ENCODE measurements around the gene OMP. TPM values are rescaled to one million over a fixed set of nuclear protein-coding genes. Genes with fewer than 3 reads are reported as not detected.

OMP gene
- total RNA-seq, 1 donor from 2014 or later: 1.3 TPM

DNA sequence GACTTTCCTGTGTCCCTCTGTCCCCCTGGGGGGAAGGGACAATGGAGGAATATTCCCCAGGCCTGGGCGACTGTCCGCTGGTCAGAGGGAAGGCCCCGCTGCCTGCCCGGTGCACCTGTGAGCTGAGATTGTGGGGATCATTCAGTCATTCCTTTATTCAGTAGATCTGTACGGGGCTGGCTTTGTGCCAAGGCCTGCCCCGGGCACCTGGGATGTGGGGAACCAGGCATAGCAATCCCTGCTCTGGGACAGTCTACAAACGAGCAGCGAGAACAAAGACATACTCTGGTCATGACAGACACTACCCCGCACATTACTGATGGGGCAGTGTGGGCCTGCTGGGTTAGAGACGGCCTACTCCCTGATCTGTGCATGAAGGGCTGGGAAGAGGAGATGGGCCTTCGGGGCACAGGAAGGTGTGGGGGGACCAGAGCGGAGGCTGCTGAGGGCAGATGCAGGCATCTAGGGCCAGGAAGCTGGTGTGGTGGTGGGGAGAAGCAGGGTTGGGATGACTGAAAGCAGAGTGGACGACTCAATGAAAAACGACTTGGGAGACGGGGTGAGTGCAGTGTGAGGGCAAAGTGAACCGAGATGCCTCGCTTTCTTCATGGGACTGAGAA lies 23.6 kb downstream of the OMP start:
- Histone ChIP-seq H3K4me3 (ENCODE audit: insufficient read depth, low read depth, low read length) (no peak overlapping the region), H3K27ac (ENCODE audit: low read depth, low read length) (no peak overlapping the region), H3K27me3 (ENCODE audit: insufficient read depth, low read length) (no peaks in the 10 kb centered on the region), H2AFZ (ENCODE audit: low read depth, low read length) (no peak overlapping the region), H3K36me3 (ENCODE audit: insufficient read depth, low read length) (no peaks in the 10 kb centered on the region), H3K9ac (ENCODE audit: low read length) (no peak overlapping the region), H3K9me3 (ENCODE audit: insufficient read depth, low read depth, low read length) (no peaks in the 10 kb centered on the region), H4K20me1 (ENCODE audit: insufficient read depth, low read length) (no peaks in the 10 kb centered on the region), H3K4me1 (ENCODE audit: insufficient read depth, low read length) (peaks cover 14% of the 10 kb centered on the region), H3K4me2 (ENCODE audit: low read length) (no peak overlapping the region), H3K79me2 (ENCODE audit: insufficient read depth, low read length) (no peaks in the 10 kb centered on the region)
- FAIRE-seq (no peak), DNase-seq (ENCODE audit: low read depth) (no peak)
- peaks cover 17% of the 10 kb centered on the region for H3K27me3 Mint-ChIP-seq (ENCODE audit: low read depth, unreplicated experiment)
- H3K4me1 Mint-ChIP-seq (ENCODE audit: low read depth, unreplicated experiment): no peaks in the 10 kb centered on the region
- H3K27ac Mint-ChIP-seq (ENCODE audit: unreplicated experiment): peak overlapping the region; percentile 75
- peaks cover 2% of the 10 kb centered on the region for H3K36me3 Mint-ChIP-seq (ENCODE audit: low read depth, unreplicated experiment)
- TF ChIP-seq, protein P1, sequence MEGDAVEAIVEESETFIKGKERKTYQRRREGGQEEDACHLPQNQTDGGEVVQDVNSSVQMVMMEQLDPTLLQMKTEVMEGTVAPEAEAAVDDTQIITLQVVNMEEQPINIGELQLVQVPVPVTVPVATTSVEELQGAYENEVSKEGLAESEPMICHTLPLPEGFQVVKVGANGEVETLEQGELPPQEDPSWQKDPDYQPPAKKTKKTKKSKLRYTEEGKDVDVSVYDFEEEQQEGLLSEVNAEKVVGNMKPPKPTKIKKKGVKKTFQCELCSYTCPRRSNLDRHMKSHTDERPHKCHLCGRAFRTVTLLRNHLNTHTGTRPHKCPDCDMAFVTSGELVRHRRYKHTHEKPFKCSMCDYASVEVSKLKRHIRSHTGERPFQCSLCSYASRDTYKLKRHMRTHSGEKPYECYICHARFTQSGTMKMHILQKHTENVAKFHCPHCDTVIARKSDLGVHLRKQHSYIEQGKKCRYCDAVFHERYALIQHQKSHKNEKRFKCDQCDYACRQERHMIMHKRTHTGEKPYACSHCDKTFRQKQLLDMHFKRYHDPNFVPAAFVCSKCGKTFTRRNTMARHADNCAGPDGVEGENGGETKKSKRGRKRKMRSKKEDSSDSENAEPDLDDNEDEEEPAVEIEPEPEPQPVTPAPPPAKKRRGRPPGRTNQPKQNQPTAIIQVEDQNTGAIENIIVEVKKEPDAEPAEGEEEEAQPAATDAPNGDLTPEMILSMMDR (IDR thresholded peaks at IDR 0.05; ENCODE audit: insufficient read depth, low read depth, low read length): no peak
- TF ChIP-seq EZH2 (IDR thresholded peaks at IDR 0.05; ENCODE audit: insufficient read depth, low read length): no peak
- H3K9me3 Mint-ChIP-seq (ENCODE audit: unreplicated experiment): no peaks in the 10 kb centered on the region
- H3K4me3 Mint-ChIP-seq (ENCODE audit: unreplicated experiment): peak overlapping the region; percentile 66

- Histone ChIP-seq H3K9me3 (ENCODE audit: insufficient read depth, low read depth, low read length) (no peaks in the 10 kb centered on the region), H3K4me3 (ENCODE audit: insufficient read depth, low read depth, low read length) (no peak overlapping the region), H3K36me3 (ENCODE audit: insufficient read depth, low read length) (no peaks in the 10 kb centered on the region), H4K20me1 (ENCODE audit: insufficient read depth, low read length) (no peaks in the 10 kb centered on the region), H3K27me3 (ENCODE audit: insufficient read depth, low read length) (no peaks in the 10 kb centered on the region), H3K4me2 (ENCODE audit: low read length) (peak overlapping the region; percentile 90), H3K4me1 (ENCODE audit: insufficient read depth, low read length) (peaks cover 14% of the 10 kb centered on the region), H3K79me2 (ENCODE audit: insufficient read depth, low read length) (no peaks in the 10 kb centered on the region), H3K9ac (ENCODE audit: low read length) (peak overlapping the region; percentile 42), H3K27ac (ENCODE audit: low read depth, low read length) (no peak overlapping the region), H2AFZ (ENCODE audit: low read depth, low read length) (peak overlapping the region; percentile 75)
- FAIRE-seq (no peak), DNase-seq (ENCODE audit: low read depth) (no peak)
- Mint-ChIP-seq H3K27ac (ENCODE audit: unreplicated experiment) (no peak overlapping the region), H3K27me3 (ENCODE audit: low read depth, unreplicated experiment) (peaks cover 17% of the 10 kb centered on the region), H3K9me3 (ENCODE audit: unreplicated experiment) (no peaks in the 10 kb centered on the region), H3K4me1 (ENCODE audit: low read depth, unreplicated experiment) (no peaks in the 10 kb centered on the region), H3K36me3 (ENCODE audit: low read depth, unreplicated experiment) (peaks cover 2% of the 10 kb centered on the region), H3K4me3 (ENCODE audit: unreplicated experiment) (no peak overlapping the region)
- TF ChIP-seq EZH2 (IDR thresholded peaks at IDR 0.05; ENCODE audit: insufficient read depth, low read length): no peak
Measured at GRCh38 chr11:77126861-77127234, 24.2 kb downstream of the OMP start.

GRCh38 chr11:77127235-77127911 lies 24.7 kb downstream of the OMP start:
- FAIRE-seq (no peak), DNase-seq (ENCODE audit: low read depth) (no peak)
- TF ChIP-seq EZH2 (IDR thresholded peaks at IDR 0.05; ENCODE audit: insufficient read depth, low read length): no peak
- TF ChIP-seq, protein P1 (IDR thresholded peaks at IDR 0.05; ENCODE audit: insufficient read depth, low read depth, low read length): peak; percentile 88
- Mint-ChIP-seq H3K9me3 (ENCODE audit: unreplicated experiment) (no peaks in the 10 kb centered on the region), H3K27ac (ENCODE audit: unreplicated experiment) (no peak overlapping the region), H3K27me3 (ENCODE audit: low read depth, unreplicated experiment) (peaks cover 17% of the 10 kb centered on the region), H3K4me1 (ENCODE audit: low read depth, unreplicated experiment) (no peaks in the 10 kb centered on the region), H3K36me3 (ENCODE audit: low read depth, unreplicated experiment) (peaks cover 2% of the 10 kb centered on the region), H3K4me3 (ENCODE audit: unreplicated experiment) (no peak overlapping the region)
- H3K9ac ChIP-seq (ENCODE audit: low read length): peak overlapping the region; percentile 42
- H3K27me3 ChIP-seq (ENCODE audit: insufficient read depth, low read length): no peaks in the 10 kb centered on the region
- no peaks in the 10 kb centered on the region for H3K9me3 ChIP-seq (ENCODE audit: insufficient read depth, low read depth, low read length)
- H3K4me2 ChIP-seq (ENCODE audit: low read length): peak overlapping the region; percentile 90
- H3K79me2 ChIP-seq (ENCODE audit: insufficient read depth, low read length): no peaks in the 10 kb centered on the region
- H4K20me1 ChIP-seq (ENCODE audit: insufficient read depth, low read length): no peaks in the 10 kb centered on the region
- H3K4me1 ChIP-seq (ENCODE audit: insufficient read depth, low read length): peaks cover 14% of the 10 kb centered on the region
- no peak overlapping the region for H3K27ac ChIP-seq (ENCODE audit: low read depth, low read length)
- peak overlapping the region; percentile 75 for H2AFZ ChIP-seq (ENCODE audit: low read depth, low read length)
- H3K4me3 ChIP-seq (ENCODE audit: insufficient read depth, low read depth, low read length): peak overlapping the region; percentile 50
- H3K36me3 ChIP-seq (ENCODE audit: insufficient read depth, low read length): no peaks in the 10 kb centered on the region

Measured in astrocyte (in vitro differentiated cells and primary cell).